Renal cortex interstitium (tissue), 11 donors: ENCODE measurements around the gene RAB3C. TPM values are rescaled to one million over a fixed set of nuclear protein-coding genes. Genes with fewer than 3 reads are reported as not detected.

Source experiments
- DNase-seq, 11 donors: peaks; one replicate each; pipeline ENCODE4 v3.0.0-alpha.2; 2013; ENCODE audit warnings: low read depth in 9 of 11, low spot score in 4 of 11; ENCODE audit errors: extremely low read depth in 1 of 11
- polyA plus RNA-seq, 3 donors: library from polyadenylated mRNA; unstranded; fragments of 120-200 nt; gene quantifications; one replicate each; pipeline ENCODE4 v1.2.1, GENCODE V29; 2013; ENCODE audit not compliant: insufficient read length in 3 of 3

The RAB3C gene
- polyA plus RNA-seq, 3 donors, result 1.2 TPM

- DNase-seq, result no peak
These were observed 211.2 kb downstream of the RAB3C start for GRCh38 chr5:58793888-58794657.

DNA sequence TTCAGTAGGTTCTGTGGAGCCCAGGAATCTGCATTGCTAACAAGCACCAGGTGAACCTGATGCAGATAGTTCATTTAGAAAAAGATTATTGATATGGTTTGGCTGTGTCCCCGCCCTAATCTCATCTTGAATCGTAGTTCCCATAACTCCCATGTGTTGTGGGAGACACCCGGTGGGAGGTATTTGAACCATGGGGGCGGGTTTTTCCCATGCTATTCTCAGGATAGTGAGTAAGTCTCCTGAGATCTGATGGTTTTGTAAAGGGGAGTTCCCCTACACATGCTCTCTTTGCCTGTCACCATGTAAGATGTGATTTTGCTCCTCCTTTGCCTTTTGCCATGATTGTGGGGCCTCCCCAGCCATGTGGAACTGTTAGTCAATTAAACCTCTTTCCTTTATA, 212.0 kb downstream of the RAB3C start:
- DNase-seq, result no peak

DNA sequence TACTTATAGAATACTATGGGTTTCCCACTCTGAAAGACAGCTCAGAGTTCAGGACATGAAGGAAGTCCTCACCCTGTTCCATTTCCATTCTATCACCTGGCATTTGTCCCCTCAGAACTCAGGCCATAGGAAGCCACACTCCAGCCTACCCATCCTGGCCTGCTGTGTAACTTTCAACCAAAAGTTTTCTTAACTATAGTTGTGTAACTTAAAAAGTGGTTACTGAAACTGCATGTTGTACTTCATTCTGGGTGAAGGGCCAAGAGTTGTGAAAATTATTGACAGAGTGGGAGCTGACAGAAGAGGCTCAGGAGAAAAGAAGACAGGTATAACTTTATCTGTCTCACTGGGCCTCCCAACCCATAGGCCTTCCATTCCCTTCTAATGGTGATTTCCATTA, 212.5 kb downstream of the RAB3C start:
- no peak for DNase-seq

- no peak for DNase-seq
These were observed 214.1 kb downstream of the RAB3C start for GRCh38 chr5:58797021-58797420.

DNA sequence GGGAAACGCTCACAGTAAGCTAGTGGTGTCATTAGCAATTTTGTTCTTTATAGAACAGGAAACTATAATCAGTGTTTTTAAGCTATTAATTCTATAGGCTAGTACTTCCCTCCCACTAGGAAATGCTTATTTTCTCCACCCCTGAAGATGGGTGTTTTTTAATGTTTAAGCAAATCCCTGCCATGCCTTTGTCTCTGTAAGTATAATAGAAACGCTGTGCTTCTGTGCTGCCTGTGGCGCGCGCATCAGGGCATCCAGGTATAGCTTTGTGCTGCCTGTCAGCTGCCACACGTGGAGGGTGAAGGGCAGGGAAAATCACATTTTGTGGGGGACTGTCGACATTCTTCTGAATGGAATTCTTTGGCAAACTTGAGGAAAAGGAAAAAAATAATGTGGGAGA, 217.5 kb downstream of the RAB3C start:
- DNase-seq, result no peak

GRCh38 chr5:58800861-58801540, 218.1 kb downstream of the RAB3C start:
- DNase-seq, result no peak

GRCh38 chr5:58803056-58803455, 220.2 kb downstream of the RAB3C start:
- no peak for DNase-seq

DNA sequence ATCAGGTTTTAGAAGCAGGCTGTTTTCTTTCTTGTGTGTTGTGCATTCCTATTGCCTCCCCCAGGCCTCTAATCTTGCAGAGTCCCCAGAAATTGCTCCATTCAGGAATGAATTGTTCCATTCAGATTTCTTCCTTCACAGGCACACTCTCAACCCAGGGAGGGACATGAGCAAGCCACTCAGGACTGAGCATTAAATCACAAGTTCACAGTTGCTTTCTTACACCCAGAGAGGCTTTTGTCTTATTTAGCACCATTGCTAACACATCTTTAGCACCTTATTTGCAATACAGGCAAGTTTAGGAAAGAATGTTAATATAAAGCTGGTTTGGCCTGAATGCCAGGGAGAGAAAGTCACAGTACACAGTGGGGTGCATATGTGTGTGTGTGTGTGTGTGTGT, 221.4 kb downstream of the RAB3C start:
- peak in 1 of 11 donors; percentile 15 for DNase-seq

- DNase-seq, result no peak
These were observed 227.2 kb downstream of the RAB3C start for GRCh38 chr5:58810086-58810485.

GRCh38 chr5:58813855-58814254, 231.0 kb downstream of the RAB3C start:
- no peak for DNase-seq

DNA sequence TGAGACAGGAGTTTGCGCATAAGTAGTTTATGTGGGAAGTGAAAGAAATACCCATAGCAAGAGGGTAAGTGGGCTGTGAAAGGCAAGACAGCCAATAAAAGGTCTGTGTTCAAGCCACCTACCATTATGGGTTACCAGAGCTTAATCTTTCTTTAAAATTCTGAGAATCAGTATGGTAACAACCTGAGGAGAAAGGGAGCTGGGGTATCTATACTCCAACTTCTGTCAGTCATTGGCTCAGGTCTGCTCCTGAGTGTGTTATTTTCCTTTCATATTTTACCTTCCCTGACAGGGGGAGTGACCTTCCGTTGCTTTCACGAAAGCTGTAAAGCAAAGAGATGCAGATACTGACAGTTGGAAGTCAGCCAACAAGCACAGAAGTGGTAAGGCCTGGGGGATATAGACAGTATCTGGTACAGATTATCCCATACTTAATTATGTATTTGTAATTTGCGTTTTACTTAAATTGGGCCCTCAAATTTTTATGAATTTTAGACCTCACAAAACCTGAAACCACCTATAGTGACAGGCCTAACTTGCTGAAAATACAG, 233.4 kb downstream of the RAB3C start:
- DNase-seq, result no peak

DNA sequence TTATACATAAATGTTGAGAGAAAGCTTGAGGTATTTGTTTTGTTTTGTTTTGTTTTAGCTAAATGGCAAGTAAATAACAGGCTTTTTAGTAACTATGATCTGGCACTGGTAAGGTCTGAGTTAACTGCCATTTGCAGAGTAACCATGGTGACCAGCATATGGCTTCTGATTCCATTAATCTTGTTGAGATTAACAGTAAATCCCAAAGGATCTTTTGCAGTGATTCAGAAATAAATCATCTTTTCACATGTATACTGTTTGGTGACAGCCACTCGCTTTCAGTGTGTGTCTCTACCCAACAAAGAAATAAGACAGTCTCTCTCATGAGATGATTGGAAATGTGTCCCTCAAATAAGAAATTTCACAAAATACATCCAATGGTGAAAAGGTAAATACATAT, 235.6 kb downstream of the RAB3C start:
- no peak for DNase-seq

DNA sequence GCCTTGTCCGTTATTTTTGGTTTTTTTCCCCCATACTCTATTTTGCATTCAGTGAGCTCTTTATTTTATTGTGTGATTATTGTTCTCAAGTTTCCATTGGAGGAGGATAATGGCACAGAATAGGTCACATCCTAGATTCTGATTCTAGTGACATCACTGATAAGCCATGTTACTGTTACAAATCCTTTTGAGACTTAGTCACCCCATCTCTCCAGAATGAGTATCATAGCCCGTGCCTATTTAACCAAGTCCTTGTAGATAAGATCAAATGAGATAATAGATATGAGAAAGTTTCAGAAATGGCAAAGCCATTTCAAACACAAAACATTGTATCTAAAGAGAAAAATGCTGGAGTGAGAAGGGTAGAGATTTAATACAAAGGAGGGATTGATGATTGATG, 242.6 kb downstream of the RAB3C start:
- no peak for DNase-seq

GRCh38 chr5:58825899-58826298, 243.0 kb downstream of the RAB3C start:
- no peak for DNase-seq

GRCh38 chr5:58827463-58827862, 244.6 kb downstream of the RAB3C start:
- DNase-seq, result no peak

- DNase-seq, result no peak
These were observed 245.4 kb downstream of the RAB3C start for GRCh38 chr5:58828258-58828657.

GRCh38 chr5:58834242-58835225, 251.7 kb downstream of the RAB3C start:
- DNase-seq, result no peak

DNA sequence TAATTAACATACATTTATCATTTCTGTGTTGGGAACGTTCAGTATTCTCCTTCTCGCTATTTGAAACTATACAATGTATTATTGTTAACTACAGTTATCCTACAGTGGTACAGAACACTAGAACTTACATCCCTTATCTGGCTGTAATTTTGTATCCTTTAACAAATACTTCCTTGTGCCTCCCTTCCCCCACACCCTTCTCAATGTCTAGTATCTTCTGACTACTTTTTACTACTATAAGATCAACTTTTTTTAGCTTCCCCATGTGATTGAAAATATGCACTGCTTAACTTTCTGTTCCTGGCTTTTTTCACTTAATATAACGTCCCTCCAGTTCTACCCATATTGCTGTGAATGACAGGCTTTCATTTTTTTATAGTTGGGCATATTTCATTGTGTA, 253.5 kb downstream of the RAB3C start:
- no peak for DNase-seq

DNA sequence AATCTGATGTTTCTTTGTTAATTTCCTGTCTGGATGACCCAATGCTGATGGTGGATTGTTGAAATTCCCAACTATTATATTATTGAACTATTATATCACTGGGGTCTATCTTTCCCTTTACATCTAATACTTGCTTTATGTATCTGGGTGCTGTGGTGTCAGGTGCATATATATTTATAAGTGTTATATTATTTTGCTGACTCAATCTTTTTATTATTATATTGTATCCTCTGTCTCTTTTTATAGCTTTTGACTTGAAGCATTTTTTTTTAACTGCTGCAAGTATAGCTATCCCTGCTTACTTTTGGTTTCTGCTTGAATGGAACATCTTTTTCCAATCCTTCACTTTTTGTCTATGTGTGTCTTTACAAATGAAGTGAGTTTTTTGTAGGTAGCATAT, 255.9 kb downstream of the RAB3C start:
- DNase-seq, result no peak
